Measurements from ENCODE around the gene ZBTB8OS.
"Not testable (repeated sequence)": the region's sequence is repeated elsewhere in the genome, so short reads cannot be mapped to it uniquely, and the experiment has no call there.

The ZBTB8OS gene

GRCh38 chr1:32685498-32685897 lies 35.1 kb upstream of the ZBTB8OS start:
- TF ChIP-seq CTBP1 (IDR thresholded peaks at IDR 0.05; ENCODE audit: borderline replicate concordance) (no peak), HDGF (IDR thresholded peaks at IDR 0.05; ENCODE audit: borderline replicate concordance) (no peak), SUZ12 (IDR thresholded peaks at IDR 0.05) (no peak), PKNOX1 (IDR thresholded peaks at IDR 0.05) (no peak), BHLHE40 (IDR thresholded peaks at IDR 0.05; ENCODE audit: borderline replicate concordance) (no peak), ELF4 (IDR thresholded peaks at IDR 0.05) (no peak), NFRKB (IDR thresholded peaks at IDR 0.05) (no peak), FOXK2 (IDR thresholded peaks at IDR 0.05) (no peak), L3MBTL2 (conservative IDR thresholded peaks at IDR 0.05) (no peak), SP1 (IDR thresholded peaks at IDR 0.05) (no peak), ZNF384 (IDR thresholded peaks at IDR 0.05) (no peak), ARNT (IDR thresholded peaks at IDR 0.05) (no peak)
- ChIA-PET CTCF (no interaction called here), POLR2A (interaction anchor here (1.0 kb wide), 1 partner anchor 13 kb away, joined by 3 read pairs; no protein-coding TSS in a partner anchor)
- DNase-seq (ENCODE audit: extremely low spot score), result no peak

GRCh38 chr1:32684167-32684811 lies 33.9 kb upstream of the ZBTB8OS start:
- CTCF ChIA-PET, result interaction anchor here (1.1 kb wide), 1 partner anchor 28 kb away, joined by 3 read pairs; no protein-coding TSS in a partner anchor
- POLR2A ChIA-PET, result no interaction called here
- no peak for TF ChIP-seq TARDBP (IDR thresholded peaks at IDR 0.05)
- TF ChIP-seq SUZ12 (IDR thresholded peaks at IDR 0.05), result no peak
- no peak for TF ChIP-seq BHLHE40 (IDR thresholded peaks at IDR 0.05; ENCODE audit: borderline replicate concordance)
- no peak for TF ChIP-seq NFRKB (IDR thresholded peaks at IDR 0.05)
- TF ChIP-seq LEF1 (IDR thresholded peaks at IDR 0.05; ENCODE audit: borderline replicate concordance), result no peak
- no peak for TF ChIP-seq FOXA1 (IDR thresholded peaks at IDR 0.05)
- TF ChIP-seq HDGF (IDR thresholded peaks at IDR 0.05; ENCODE audit: borderline replicate concordance), result no peak
- no peak for TF ChIP-seq SP1 (IDR thresholded peaks at IDR 0.05)
- no peak for DNase-seq (ENCODE audit: extremely low spot score)

GRCh38 chr1:32683397-32683796 lies 33.0 kb upstream of the ZBTB8OS start:
- no peak for TF ChIP-seq NFRKB (IDR thresholded peaks at IDR 0.05)
- no peak for TF ChIP-seq FOXK2 (IDR thresholded peaks at IDR 0.05)
- no peak for TF ChIP-seq LEF1 (IDR thresholded peaks at IDR 0.05; ENCODE audit: borderline replicate concordance)
- no peak for TF ChIP-seq SUZ12 (IDR thresholded peaks at IDR 0.05)
- no peak for TF ChIP-seq HDGF (IDR thresholded peaks at IDR 0.05; ENCODE audit: borderline replicate concordance)
- no peak for TF ChIP-seq ELF4 (IDR thresholded peaks at IDR 0.05)
- no peak for TF ChIP-seq ARNT (IDR thresholded peaks at IDR 0.05)
- TF ChIP-seq ZNF384 (IDR thresholded peaks at IDR 0.05), result no peak
- no peak for TF ChIP-seq SP1 (IDR thresholded peaks at IDR 0.05)
- TF ChIP-seq FOXM1 (IDR thresholded peaks at IDR 0.05; ENCODE audit: borderline replicate concordance), result no peak
- no peak for TF ChIP-seq BHLHE40 (IDR thresholded peaks at IDR 0.05; ENCODE audit: borderline replicate concordance)
- TF ChIP-seq FOXA1 (IDR thresholded peaks at IDR 0.05), result no peak
- ChIA-PET POLR2A (no interaction called here), CTCF (no interaction called here)
- no peak for DNase-seq (ENCODE audit: extremely low spot score)

GRCh38 chr1:32681999-32682398 lies 31.6 kb upstream of the ZBTB8OS start:
- CTCF ChIA-PET, result no interaction called here
- DNase-seq (ENCODE audit: extremely low spot score), result no peak
- POLR2A ChIA-PET, result no interaction called here
- TF ChIP-seq NFRKB (IDR thresholded peaks at IDR 0.05) (no peak), PKNOX1 (IDR thresholded peaks at IDR 0.05) (no peak), HDGF (IDR thresholded peaks at IDR 0.05; ENCODE audit: borderline replicate concordance) (no peak), FOXA1 (IDR thresholded peaks at IDR 0.05) (no peak), BHLHE40 (IDR thresholded peaks at IDR 0.05; ENCODE audit: borderline replicate concordance) (no peak), ELF4 (IDR thresholded peaks at IDR 0.05) (no peak), LEF1 (IDR thresholded peaks at IDR 0.05; ENCODE audit: borderline replicate concordance) (no peak), SUZ12 (IDR thresholded peaks at IDR 0.05) (no peak), TARDBP (IDR thresholded peaks at IDR 0.05) (no peak), SP1 (IDR thresholded peaks at IDR 0.05) (no peak), FOXM1 (IDR thresholded peaks at IDR 0.05; ENCODE audit: borderline replicate concordance) (no peak), FOXK2 (IDR thresholded peaks at IDR 0.05) (no peak), L3MBTL2 (conservative IDR thresholded peaks at IDR 0.05) (no peak), ZNF384 (IDR thresholded peaks at IDR 0.05) (no peak), ARNT (IDR thresholded peaks at IDR 0.05) (no peak), CTBP1 (IDR thresholded peaks at IDR 0.05; ENCODE audit: borderline replicate concordance) (no peak)

DNA sequence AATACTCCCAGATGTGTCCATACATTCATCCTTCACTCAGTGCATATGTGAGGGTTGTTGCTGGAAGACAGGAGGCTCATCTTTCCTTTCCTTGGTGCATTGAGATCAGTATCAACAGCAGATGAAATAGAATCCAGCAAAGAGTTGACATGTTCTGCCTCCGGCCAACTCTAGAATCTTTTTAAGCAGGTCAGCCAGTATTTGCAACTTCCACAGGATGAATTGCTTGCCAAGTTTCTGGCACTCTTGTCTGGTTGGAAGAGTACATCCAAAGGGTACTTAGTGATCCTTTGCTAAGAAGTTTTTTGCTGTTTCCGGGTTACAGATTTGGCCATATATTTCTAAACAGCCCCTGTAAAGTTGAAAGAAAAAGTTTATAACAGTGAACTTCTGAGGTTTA lies 31.2 kb upstream of the ZBTB8OS start:
- ChIA-PET POLR2A (no interaction called here), CTCF (no interaction called here)
- no peak for DNase-seq (ENCODE audit: extremely low spot score)
- TF ChIP-seq L3MBTL2 (conservative IDR thresholded peaks at IDR 0.05), result no peak

GRCh38 chr1:32680642-32681041 lies 30.3 kb upstream of the ZBTB8OS start:
- no peak for TF ChIP-seq ARNT (IDR thresholded peaks at IDR 0.05)
- no peak for TF ChIP-seq FOXM1 (IDR thresholded peaks at IDR 0.05; ENCODE audit: borderline replicate concordance)
- TF ChIP-seq FOXK2 (IDR thresholded peaks at IDR 0.05), result no peak
- no peak for TF ChIP-seq TARDBP (IDR thresholded peaks at IDR 0.05)
- ChIA-PET CTCF (no interaction called here), POLR2A (no interaction called here)
- no peak for DNase-seq (ENCODE audit: extremely low spot score)

- POLR2A ChIA-PET; CTCF ChIA-PET; DNase-seq (ENCODE audit: extremely low spot score): not testable (repeated sequence)
Measured at GRCh38 chr1:32679993-32680392, 29.6 kb upstream of the ZBTB8OS start.

Data from HEK293T (cell line).